ENCODE data around the gene KCNQ2. TPM values are rescaled to one million over a fixed set of nuclear protein-coding genes. Genes with fewer than 3 reads are reported as not detected.

Gene KCNQ2
- total RNA-seq, 4 donors from 2014 or later = 0.76 TPM; not detected in 3

DNA sequence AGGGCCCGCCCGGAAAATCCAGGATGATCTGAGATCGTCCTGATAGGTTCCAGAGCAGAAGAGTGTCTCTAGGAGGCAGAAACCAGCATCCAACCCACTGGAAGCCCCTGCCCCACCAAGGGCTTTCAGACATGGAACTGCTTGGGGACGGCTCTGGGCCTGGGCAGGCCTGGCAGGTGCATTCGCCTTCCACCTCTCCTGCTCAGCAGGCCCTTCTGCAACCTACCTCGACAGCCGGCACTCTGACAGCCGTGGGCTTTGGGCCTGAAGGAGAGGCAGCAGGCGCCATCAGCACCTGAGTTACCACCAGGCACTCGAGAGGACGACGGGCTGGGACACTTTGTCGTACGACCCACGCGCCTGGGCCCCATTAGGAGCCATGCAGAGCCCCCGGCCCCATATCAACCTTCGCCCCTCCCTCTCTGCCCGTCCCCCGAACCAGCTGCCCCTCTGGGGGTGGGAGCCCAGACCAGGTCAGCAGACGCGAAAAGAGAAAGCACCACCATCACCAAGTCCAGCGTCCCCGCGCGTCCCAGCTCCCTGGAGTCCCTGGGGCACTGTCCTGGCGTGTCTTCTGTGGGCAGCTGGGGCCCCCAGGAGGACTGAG lies 44.6 kb downstream of the KCNQ2 start:
- 89% methylated on average over 3 of the region's 27 CpGs for WGBS

DNA sequence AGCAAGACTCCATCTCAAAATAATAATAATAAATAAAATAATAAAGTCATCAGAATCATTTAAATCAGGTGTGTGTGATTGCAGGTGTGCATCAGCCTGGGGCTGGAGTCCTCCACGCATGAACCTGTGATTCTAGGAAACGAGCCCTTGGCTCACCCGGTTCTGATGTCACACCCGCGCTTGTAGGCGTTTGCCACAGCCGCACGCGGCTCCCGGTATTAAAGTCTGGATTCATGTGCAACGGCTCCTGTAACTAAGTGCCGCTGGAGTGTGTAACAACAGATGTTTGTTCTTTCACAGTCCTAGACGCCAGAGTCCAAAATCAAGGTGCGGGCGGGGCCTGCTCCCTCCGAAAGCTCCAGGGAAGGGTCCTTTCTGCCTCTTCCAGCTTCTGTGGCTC lies 45.2 kb downstream of the KCNQ2 start:
- no peaks in the 10 kb centered on the region for H3K9me3 ChIP-seq
- H3K27ac ChIP-seq = no peak overlapping the region
- no peaks in the 10 kb centered on the region for H3K4me1 ChIP-seq
- H3K36me3 ChIP-seq = no peaks in the 10 kb centered on the region
- peaks cover 54% of the 10 kb centered on the region for H3K27me3 ChIP-seq
- DNase-seq (ENCODE audit: low spot score in 2 of 2) = no peak
- WGBS = 83% methylated on average over 16 of the region's 16 CpGs
- H3K4me3 ChIP-seq = no peak overlapping the region
- TF ChIP-seq EP300 (IDR thresholded peaks at IDR 0.05) = no peak
- TF ChIP-seq POLR2A (IDR thresholded peaks at IDR 0.05) = no peak
- TF ChIP-seq, protein P1, sequence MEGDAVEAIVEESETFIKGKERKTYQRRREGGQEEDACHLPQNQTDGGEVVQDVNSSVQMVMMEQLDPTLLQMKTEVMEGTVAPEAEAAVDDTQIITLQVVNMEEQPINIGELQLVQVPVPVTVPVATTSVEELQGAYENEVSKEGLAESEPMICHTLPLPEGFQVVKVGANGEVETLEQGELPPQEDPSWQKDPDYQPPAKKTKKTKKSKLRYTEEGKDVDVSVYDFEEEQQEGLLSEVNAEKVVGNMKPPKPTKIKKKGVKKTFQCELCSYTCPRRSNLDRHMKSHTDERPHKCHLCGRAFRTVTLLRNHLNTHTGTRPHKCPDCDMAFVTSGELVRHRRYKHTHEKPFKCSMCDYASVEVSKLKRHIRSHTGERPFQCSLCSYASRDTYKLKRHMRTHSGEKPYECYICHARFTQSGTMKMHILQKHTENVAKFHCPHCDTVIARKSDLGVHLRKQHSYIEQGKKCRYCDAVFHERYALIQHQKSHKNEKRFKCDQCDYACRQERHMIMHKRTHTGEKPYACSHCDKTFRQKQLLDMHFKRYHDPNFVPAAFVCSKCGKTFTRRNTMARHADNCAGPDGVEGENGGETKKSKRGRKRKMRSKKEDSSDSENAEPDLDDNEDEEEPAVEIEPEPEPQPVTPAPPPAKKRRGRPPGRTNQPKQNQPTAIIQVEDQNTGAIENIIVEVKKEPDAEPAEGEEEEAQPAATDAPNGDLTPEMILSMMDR (IDR thresholded peaks at IDR 0.05) = no peak
- no peak for TF ChIP-seq POLR2AphosphoS5 (IDR thresholded peaks at IDR 0.05)

More for the DNA sequence above, 44.6 kb downstream of the KCNQ2 start:
- peaks cover 50% of the 10 kb centered on the region for H3K27me3 ChIP-seq
- TF ChIP-seq EP300 (IDR thresholded peaks at IDR 0.05) (no peak), POLR2A (IDR thresholded peaks at IDR 0.05) (no peak), POLR2AphosphoS5 (IDR thresholded peaks at IDR 0.05) (no peak)
- TF ChIP-seq, protein P1 (IDR thresholded peaks at IDR 0.05) = no peak
- no peak for DNase-seq (ENCODE audit: low spot score in 2 of 2)
- no peak overlapping the region for H3K27ac ChIP-seq
- no peaks in the 10 kb centered on the region for H3K9me3 ChIP-seq
- H3K4me3 ChIP-seq = no peak overlapping the region
- no peaks in the 10 kb centered on the region for H3K4me1 ChIP-seq
- no peaks in the 10 kb centered on the region for H3K36me3 ChIP-seq

DNA sequence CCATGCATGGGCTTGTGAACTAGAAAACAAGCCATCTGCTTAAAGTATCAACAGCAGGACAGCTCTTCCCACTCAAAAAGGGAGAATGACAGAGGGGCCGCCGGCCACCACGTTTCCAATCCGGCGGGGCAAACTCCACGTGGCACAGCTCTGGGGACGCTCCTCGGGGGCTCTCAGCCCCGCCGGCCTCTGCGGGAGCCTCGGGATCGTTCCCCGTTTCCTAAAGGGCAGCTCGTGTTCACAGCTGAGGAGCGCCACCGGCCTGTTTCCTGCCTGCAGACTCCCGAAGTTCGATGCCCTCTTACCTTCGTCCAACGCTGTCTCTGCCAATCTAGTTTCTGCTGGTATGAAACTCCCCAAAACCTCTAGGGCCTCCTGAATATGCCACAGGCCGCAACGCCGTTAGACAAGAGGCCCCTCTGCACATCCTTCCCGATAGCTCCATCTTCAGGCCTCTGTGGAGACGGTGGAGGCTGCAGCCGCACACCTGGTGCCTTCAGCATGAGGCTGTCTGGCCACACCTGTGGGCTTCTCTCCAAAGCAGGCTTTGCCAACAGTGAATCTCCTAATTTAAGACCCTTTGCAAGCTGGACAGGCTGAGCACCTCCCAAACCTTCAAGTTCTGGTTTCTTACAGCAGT lies 46.5 kb downstream of the KCNQ2 start:
- H3K36me3 ChIP-seq = no peaks in the 10 kb centered on the region
- H3K4me1 ChIP-seq = no peaks in the 10 kb centered on the region
- WGBS = 84% methylated on average over 19 of the region's 27 CpGs
- H3K27ac ChIP-seq = no peak overlapping the region
- H3K9me3 ChIP-seq = no peaks in the 10 kb centered on the region
- no peak overlapping the region for H3K4me3 ChIP-seq
- no peak for DNase-seq (ENCODE audit: low spot score in 2 of 2)
- H3K27me3 ChIP-seq = peaks cover 66% of the 10 kb centered on the region
- TF ChIP-seq POLR2AphosphoS5 (IDR thresholded peaks at IDR 0.05) (no peak), POLR2A (IDR thresholded peaks at IDR 0.05) (no peak), EP300 (IDR thresholded peaks at IDR 0.05) (no peak)
- TF ChIP-seq, protein P1 (IDR thresholded peaks at IDR 0.05) = no peak

DNA sequence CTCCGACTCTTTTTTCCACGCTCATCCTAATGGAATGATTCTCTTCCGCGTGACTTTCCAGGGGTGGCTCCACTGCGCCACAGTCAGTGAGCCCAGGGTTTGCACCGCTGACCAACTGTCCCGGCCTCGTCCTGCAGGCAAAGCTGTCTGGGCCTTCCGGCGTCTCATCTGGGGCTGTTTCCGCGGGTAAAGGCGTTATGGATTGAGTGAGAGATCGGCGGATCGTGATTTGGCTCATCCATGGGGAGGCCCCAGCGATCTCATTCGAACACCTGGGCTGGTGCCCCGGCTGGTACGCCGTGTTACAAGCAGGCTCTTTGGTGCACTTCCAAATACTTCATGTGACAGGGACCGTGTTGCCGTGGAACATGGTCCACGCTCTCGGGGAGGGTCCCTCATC lies 47.8 kb downstream of the KCNQ2 start:
- Histone ChIP-seq H3K27me3 (peaks cover 71% of the 10 kb centered on the region), H3K27ac (no peak overlapping the region)

DNA sequence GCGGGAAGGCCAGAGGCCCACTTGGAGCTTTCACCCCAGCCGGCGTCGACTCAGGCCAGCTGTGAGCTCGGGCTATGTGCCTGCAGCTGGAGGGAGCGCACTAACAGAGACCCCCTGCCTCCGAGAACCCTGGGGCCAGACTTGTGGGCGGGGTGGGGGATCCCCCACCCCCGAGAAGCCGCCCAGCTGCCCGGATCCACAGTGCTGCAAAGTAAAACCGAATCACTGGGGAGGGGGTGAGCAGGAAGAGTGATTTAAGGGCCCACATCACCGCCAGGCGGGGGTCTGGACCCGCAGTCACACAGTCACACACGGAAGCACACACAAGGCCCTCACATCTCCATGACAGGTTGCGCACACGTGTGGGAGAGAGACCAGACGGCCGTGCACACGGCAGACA lies 48.7 kb downstream of the KCNQ2 start:
- Histone ChIP-seq H3K4me3 (no peak overlapping the region), H3K9me3 (no peaks in the 10 kb centered on the region), H3K36me3 (no peaks in the 10 kb centered on the region), H3K27ac (no peak overlapping the region), H3K4me1 (no peaks in the 10 kb centered on the region), H3K27me3 (peaks cover 71% of the 10 kb centered on the region)
- no peak for DNase-seq (ENCODE audit: low spot score in 2 of 2)
- TF ChIP-seq EP300 (IDR thresholded peaks at IDR 0.05) (no peak), POLR2A (IDR thresholded peaks at IDR 0.05) (no peak), POLR2AphosphoS5 (IDR thresholded peaks at IDR 0.05) (no peak)
- TF ChIP-seq, protein P1 (IDR thresholded peaks at IDR 0.05) = no peak
- WGBS = 64% methylated on average over 14 of the region's 21 CpGs

More for the DNA sequence above, 47.8 kb downstream of the KCNQ2 start:
- WGBS = 89% methylated on average over 22 of the region's 25 CpGs
- Histone ChIP-seq H3K9me3 (no peaks in the 10 kb centered on the region), H3K4me1 (no peaks in the 10 kb centered on the region), H3K36me3 (no peaks in the 10 kb centered on the region), H3K4me3 (no peak overlapping the region)
- DNase-seq (ENCODE audit: low spot score in 2 of 2) = no peak
- TF ChIP-seq, protein P1 (IDR thresholded peaks at IDR 0.05) = no peak
- TF ChIP-seq EP300 (IDR thresholded peaks at IDR 0.05) = no peak
- no peak for TF ChIP-seq POLR2A (IDR thresholded peaks at IDR 0.05)
- no peak for TF ChIP-seq POLR2AphosphoS5 (IDR thresholded peaks at IDR 0.05)
